ENCODE results near the gene PLA2G2F.

PLA2G2F gene

DNA sequence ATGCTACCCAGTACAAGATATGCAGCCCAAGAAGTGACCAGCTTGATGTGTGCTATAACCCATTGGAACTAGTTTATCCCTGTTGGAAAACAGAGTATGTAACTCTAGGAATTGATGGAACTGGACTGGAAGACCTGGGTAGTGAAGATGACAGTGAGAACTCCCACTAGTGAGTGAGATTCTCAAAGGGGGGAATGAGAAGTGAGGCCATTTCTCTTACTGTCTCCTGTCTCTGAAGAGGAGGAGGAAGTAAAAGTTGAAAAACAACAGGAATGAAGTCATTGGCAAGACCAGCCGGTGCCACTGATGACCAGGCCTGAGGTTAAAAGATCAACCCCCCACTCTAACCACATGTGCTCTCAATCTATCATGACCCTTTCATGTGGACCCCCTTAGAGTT lies 20.9 kb downstream of the PLA2G2F start:
- TF ChIP-seq, protein P1, sequence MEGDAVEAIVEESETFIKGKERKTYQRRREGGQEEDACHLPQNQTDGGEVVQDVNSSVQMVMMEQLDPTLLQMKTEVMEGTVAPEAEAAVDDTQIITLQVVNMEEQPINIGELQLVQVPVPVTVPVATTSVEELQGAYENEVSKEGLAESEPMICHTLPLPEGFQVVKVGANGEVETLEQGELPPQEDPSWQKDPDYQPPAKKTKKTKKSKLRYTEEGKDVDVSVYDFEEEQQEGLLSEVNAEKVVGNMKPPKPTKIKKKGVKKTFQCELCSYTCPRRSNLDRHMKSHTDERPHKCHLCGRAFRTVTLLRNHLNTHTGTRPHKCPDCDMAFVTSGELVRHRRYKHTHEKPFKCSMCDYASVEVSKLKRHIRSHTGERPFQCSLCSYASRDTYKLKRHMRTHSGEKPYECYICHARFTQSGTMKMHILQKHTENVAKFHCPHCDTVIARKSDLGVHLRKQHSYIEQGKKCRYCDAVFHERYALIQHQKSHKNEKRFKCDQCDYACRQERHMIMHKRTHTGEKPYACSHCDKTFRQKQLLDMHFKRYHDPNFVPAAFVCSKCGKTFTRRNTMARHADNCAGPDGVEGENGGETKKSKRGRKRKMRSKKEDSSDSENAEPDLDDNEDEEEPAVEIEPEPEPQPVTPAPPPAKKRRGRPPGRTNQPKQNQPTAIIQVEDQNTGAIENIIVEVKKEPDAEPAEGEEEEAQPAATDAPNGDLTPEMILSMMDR (conservative IDR thresholded peaks at IDR 0.05; ENCODE audit: low read depth, low read length), result no peak
- no peak for DNase-seq (ENCODE audit: low read depth)

DNA sequence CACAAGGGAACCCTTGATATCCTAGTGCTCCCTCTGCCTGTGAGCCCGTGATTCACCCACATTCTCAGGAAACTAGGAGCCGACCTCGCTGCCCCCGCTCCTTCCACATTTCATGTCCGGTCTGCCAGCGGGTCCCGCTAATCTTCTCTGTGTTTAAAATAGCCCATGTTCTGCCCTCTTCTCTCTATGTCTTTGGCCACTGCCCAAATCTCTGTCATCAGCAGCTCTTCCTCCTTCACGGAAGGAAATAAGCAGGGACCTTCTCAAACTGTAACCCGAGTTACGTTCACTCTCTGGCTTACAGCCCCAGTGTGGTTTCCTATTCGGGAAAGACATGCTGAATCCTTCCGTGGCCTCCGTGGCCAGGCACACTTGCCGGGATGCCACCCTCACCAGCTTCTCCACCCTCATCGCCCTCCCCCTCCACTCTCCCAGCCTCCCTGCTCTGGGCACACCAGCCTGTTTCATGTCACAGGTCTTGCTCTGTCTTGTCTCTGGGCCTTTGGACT lies 25.6 kb downstream of the PLA2G2F start:
- no peak for DNase-seq (ENCODE audit: low read depth)
- TF ChIP-seq, protein P1 (conservative IDR thresholded peaks at IDR 0.05; ENCODE audit: low read depth, low read length), result no peak
- H3K4me3 ChIP-seq (ENCODE audit: low read length), result no peak overlapping the region

More for the DNA sequence above, 20.9 kb downstream of the PLA2G2F start:
- no peak overlapping the region for H3K4me3 ChIP-seq (ENCODE audit: low read length)

DNA sequence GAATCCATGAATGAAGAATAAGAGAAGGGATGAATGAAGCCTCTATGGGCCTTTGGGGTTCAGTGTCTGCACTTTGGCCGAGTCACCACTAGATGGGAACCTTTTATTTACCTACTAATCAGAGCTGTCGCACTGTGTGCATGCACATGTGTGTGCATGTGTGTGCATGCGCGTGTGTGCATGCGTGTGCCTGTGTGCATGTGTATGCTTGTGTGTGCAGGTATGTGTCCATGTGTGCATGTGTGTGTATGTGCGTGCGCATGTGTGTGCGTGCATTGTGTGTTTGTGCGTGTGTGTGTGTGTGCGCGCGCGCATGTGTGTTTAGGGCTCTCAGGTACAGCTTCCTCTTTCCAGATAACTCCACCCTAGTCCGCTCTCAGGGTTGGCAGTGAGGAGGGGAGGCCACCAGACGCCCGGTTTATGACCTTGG lies 26.4 kb downstream of the PLA2G2F start:
- TF ChIP-seq, protein P1 (conservative IDR thresholded peaks at IDR 0.05; ENCODE audit: low read depth, low read length), result peak; percentile 48
- H3K4me3 ChIP-seq (ENCODE audit: low read length), result no peak overlapping the region
- no peak for DNase-seq (ENCODE audit: low read depth)

DNA sequence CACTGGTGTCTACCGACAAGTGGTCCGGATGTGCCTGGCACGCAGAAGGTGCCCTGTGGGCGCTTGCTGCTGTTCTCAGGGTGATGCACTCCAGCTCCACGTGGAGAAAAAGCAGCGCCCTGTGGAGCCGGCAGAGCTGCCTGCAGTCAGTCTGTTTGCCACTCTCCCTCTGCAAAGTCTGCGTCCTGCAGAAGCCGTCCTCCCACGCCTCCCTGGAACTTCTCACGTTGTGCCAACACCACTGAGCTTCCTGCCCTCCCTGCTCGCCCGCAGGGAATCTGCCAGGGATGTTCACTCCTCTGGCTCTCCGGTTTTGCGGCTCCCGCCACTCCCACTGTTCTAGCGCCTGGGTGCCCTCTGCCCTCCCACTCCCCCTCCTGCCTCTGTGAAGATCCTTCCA lies 26.9 kb downstream of the PLA2G2F start:
- DNase-seq (ENCODE audit: low read depth), result no peak
- TF ChIP-seq, protein P1 (conservative IDR thresholded peaks at IDR 0.05; ENCODE audit: low read depth, low read length), result no peak

DNA sequence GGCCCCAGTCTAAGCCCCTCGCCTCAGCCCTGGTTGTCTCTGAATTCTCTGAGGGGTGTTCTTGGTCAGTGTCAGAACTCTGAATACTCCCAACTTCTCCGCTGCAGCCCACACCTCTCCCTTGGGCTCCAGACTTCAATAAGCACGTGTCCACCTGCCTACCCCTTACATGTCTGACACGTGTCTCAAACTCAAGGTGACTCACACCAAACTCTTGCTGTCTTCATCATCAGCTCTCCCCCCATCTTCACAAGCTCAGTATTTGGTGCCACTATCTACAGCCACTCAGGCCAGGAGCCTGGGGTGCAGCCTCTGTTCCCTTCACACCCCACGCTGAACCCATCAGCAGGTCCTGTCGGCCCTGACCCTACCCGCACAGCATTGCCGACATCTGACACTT lies 28.0 kb downstream of the PLA2G2F start:
- no peak overlapping the region for H3K4me3 ChIP-seq (ENCODE audit: low read length)
- TF ChIP-seq, protein P1 (conservative IDR thresholded peaks at IDR 0.05; ENCODE audit: low read depth, low read length), result no peak
- DNase-seq (ENCODE audit: low read depth), result no peak

More for the DNA sequence above, 26.9 kb downstream of the PLA2G2F start:
- no peak overlapping the region for H3K4me3 ChIP-seq (ENCODE audit: low read length)

DNA sequence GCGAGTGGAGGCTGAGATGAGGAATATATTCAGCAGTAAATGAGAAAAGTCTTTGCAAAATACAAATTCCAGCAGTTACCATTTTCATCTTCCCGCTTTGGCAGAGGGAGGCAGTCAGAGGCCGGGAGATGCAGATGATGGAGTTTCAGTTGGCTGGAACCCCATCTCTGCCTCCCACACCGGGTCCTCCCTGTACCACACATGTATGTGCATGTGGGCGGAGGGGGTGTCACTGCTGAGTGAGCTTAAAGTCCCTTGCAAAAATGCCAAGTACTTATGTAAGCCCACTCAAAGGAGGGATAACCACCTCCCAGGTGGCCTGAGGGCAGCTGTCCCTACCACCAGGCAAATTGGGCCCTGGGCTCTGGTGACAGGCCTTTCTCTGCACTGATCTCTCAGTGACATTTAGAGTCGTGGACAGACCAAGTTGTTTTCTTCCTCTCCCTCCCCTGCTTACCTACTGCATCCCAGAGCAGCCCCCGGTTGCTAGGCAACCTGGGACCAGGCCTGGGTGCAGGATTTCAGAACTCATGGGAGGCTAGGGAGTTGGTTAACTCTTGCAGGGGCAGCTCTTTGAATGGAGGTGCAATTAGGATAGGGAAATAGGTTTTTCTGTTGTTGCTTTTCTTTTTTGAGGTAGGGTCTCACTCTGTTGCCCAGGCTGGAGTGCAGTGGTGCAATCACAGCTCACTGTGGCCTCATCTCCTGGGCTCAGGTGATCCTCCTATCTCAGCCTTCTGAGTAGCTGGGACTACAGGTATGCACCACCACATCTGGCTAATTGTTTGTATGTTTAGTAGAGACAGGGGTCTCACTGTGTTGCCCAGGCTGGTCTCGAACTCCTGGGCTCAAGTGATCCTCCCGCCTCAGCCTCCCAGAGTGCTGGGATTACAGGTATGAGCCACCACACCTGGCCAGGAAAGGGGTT lies 29.7 kb downstream of the PLA2G2F start:
- no peak overlapping the region for H3K4me3 ChIP-seq (ENCODE audit: low read length)
- DNase-seq (ENCODE audit: low read depth), result no peak
- TF ChIP-seq, protein P1 (conservative IDR thresholded peaks at IDR 0.05; ENCODE audit: low read depth, low read length), result no peak

DNA sequence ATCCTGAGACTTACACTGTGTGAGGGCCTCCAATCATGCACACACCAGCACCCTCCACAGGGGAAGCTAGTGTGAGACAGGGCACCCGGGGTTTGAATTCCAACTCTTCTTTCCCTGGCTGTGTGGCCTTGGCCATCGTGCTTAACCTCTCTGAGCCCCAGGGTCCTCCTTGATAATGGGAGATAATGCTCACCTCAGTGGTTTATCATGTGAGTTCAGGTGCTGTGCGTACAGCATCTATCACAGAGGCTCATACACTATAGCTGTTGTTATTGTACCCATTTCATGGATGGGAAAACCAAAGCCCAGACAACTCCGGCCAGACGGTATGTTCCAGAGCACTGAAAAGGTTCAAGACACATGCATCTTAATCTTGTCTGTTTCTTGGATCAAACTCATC lies 30.8 kb downstream of the PLA2G2F start:
- TF ChIP-seq, protein P1 (conservative IDR thresholded peaks at IDR 0.05; ENCODE audit: low read depth, low read length), result no peak
- DNase-seq (ENCODE audit: low read depth), result no peak
- no peak overlapping the region for H3K4me3 ChIP-seq (ENCODE audit: low read length)

Data from retinal pigment epithelial cell (primary cell).